Loucy (cell line): ENCODE results near the gene TACC3.

Experiments
- EZH2phosphoT487 ChIP-seq: fragments of 200-600 bp; IDR thresholded peaks from 2 replicates; pipeline ENCODE4 v1.6.1; 2018; ENCODE audit warnings: antibody characterized with exemption, mild to moderate bottlenecking, moderate library complexity, borderline replicate concordance
- TF ChIP-seq, protein P1 (sequence below): fragments of 200-600 bp; sonication (generic); conservative IDR thresholded peaks from 2 replicates; pipeline ENCODE4 v1.5.1; 2014; ENCODE audit warnings: mild to moderate bottlenecking, antibody characterized with exemption, low read length

DNA sequence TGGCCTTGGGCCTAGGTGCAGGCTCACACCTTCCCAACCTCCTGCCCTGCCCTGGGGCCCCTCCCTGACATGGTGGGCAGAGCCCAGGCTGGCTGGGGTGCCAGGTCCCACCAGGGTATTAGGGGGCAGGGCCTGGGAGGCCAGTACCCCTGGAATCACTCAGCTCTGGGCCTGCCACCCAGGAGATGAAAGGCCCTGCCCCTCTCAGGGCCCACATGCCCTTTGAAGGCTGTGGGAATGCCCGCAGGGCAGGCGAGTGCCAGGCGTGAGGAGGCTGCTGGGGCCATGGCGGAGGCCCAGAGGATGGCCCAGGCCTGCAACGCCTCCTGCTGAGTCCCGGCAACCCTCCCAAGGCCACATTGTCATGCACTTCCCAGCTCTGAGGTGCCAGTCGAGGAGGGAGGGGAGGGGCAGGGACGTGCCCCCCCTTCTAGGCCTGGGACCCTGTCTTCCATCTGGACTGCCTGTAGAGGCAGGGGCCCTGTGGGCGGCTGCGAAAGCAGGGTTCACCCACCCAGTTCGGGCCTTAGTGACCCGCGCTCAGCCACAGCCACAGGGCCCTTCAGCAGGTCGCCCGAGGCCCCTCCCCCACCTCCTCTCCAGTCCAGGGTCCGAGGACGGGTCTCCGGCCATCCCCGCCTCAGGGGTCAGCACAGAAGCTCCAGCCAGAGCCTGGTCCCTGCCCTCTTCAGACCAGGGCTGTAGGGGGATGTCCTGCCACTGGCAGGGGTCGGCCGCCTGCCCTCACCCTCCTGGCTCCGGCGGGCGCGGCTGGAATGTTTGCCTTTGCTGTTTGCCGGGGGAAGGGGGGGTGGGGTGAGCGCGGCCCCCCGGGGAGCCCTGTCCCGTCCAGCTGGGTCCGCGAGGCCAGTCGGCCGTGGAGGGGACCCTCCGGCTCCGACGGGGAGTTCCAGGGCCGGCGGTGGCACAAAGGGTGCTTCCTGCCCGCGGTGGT is 45.1 kb downstream of the TACC3 start:
- TF ChIP-seq, protein P1, sequence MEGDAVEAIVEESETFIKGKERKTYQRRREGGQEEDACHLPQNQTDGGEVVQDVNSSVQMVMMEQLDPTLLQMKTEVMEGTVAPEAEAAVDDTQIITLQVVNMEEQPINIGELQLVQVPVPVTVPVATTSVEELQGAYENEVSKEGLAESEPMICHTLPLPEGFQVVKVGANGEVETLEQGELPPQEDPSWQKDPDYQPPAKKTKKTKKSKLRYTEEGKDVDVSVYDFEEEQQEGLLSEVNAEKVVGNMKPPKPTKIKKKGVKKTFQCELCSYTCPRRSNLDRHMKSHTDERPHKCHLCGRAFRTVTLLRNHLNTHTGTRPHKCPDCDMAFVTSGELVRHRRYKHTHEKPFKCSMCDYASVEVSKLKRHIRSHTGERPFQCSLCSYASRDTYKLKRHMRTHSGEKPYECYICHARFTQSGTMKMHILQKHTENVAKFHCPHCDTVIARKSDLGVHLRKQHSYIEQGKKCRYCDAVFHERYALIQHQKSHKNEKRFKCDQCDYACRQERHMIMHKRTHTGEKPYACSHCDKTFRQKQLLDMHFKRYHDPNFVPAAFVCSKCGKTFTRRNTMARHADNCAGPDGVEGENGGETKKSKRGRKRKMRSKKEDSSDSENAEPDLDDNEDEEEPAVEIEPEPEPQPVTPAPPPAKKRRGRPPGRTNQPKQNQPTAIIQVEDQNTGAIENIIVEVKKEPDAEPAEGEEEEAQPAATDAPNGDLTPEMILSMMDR: no peak
- TF ChIP-seq EZH2phosphoT487: no peak
